Duodenal mucosa (tissue), 2 donors: Measurements from ENCODE around the gene CES1.
"Not testable (repeated sequence)": the region's sequence is repeated elsewhere in the genome, so short reads cannot be mapped to it uniquely, and the experiment has no call there.

Experiments used
- H3K27ac ChIP-seq: one replicate; pipeline ENCODE4 v1.7.0; 2013; ENCODE audit warnings: low read depth, low read length
- H3K27me3 ChIP-seq, 2 donors: one replicate each; pipeline ENCODE4 v1.7.0; 2013; ENCODE audit warnings: low read length in 2 of 2, control low read depth in 1 of 2; ENCODE audit not compliant: insufficient read depth in 2 of 2, control insufficient read depth in 1 of 2
- H3K36me3 ChIP-seq, 2 donors: one replicate each; pipeline ENCODE4 v1.7.0; 2013; ENCODE audit warnings: low read length in 2 of 2, control low read depth in 1 of 2; ENCODE audit not compliant: insufficient read depth in 2 of 2, control insufficient read depth in 1 of 2
- H3K4me1 ChIP-seq, 2 donors: one replicate each; pipeline ENCODE4 v1.7.0; 2013; ENCODE audit warnings: low read length in 2 of 2, control low read depth in 1 of 2; ENCODE audit not compliant: insufficient read depth in 2 of 2, control insufficient read depth in 1 of 2
- H3K4me3 ChIP-seq, 2 donors: one replicate each; pipeline ENCODE4 v1.7.0; 2013; ENCODE audit warnings: low read length in 2 of 2, low read depth in 1 of 2
- H3K9ac ChIP-seq, 2 donors: one replicate each; pipeline ENCODE4 v1.7.0; 2013; ENCODE audit warnings: low read length in 2 of 2, low read depth in 1 of 2
- H3K9me3 ChIP-seq, 2 donors: one replicate each; pipeline ENCODE4 v1.7.0; 2013; ENCODE audit warnings: low read length in 2 of 2, control low read depth in 1 of 2; ENCODE audit not compliant: control insufficient read depth in 1 of 2

Gene CES1

GRCh38 chr16:55832773-55833691 is at the start of gene CES1:
Gene CES1 (minus strand): TSS chr16:55833096. CDS start chr16:55833055, 41 bp downstream.
- H3K9me3 ChIP-seq, result no peaks in the 10 kb centered on the region
- no peaks in the 10 kb centered on the region for H3K36me3 ChIP-seq
- no peaks in the 10 kb centered on the region for H3K4me1 ChIP-seq
- no peak within 1 kb of the TSS for H3K9ac ChIP-seq
- no peak within 1 kb of the TSS for H3K27ac ChIP-seq
- peaks cover 0 to 4% of the 10 kb centered on the region in 2 donors for H3K27me3 ChIP-seq
- H3K4me3 ChIP-seq, result peak within 1 kb of the TSS; percentile 36 to 52

- H3K27me3 ChIP-seq, result no peaks in the 10 kb centered on the region
- H3K9ac ChIP-seq, result no peak overlapping the region
- no peaks in the 10 kb centered on the region for H3K9me3 ChIP-seq
- no peaks in the 10 kb centered on the region for H3K36me3 ChIP-seq
- H3K4me3 ChIP-seq, result no peak overlapping the region
- no peaks in the 10 kb centered on the region for H3K4me1 ChIP-seq
- no peak overlapping the region for H3K27ac ChIP-seq
These were observed 44.0 kb upstream of the CES1 start for GRCh38 chr16:55876854-55877253.

GRCh38 chr16:55875273-55875672 is 42.4 kb upstream of the CES1 start, which contains the start of gene CES5A:
Gene CES5A (minus strand): TSS chr16:55875373. CDS start chr16:55875221, 152 bp downstream.
- H3K27me3 ChIP-seq, result no peaks in the 10 kb centered on the region
- H3K9me3 ChIP-seq, result no peaks in the 10 kb centered on the region

GRCh38 chr16:55873122-55873521 is 40.2 kb upstream of the CES1 start:
- Histone ChIP-seq H3K4me1 (no peaks in the 10 kb centered on the region), H3K9ac (no peak overlapping the region), H3K27me3 (no peaks in the 10 kb centered on the region), H3K9me3 (no peaks in the 10 kb centered on the region), H3K4me3 (no peak overlapping the region), H3K36me3 (no peaks in the 10 kb centered on the region), H3K27ac (no peak overlapping the region)

More at GRCh38 chr16:55875273-55875672, 42.4 kb upstream of the CES1 start, which contains the start of gene CES5A:
- no peak within 1 kb of the TSS for H3K9ac ChIP-seq
- no peaks in the 10 kb centered on the region for H3K36me3 ChIP-seq
- H3K4me3 ChIP-seq, result no peak within 1 kb of the TSS
- H3K27ac ChIP-seq, result no peak within 1 kb of the TSS
- no peaks in the 10 kb centered on the region for H3K4me1 ChIP-seq

GRCh38 chr16:55872130-55872529 is 39.2 kb upstream of the CES1 start:
- Histone ChIP-seq H3K9me3 (no peaks in the 10 kb centered on the region), H3K27me3 (no peaks in the 10 kb centered on the region), H3K27ac (no peak overlapping the region), H3K36me3 (no peaks in the 10 kb centered on the region), H3K4me3 (no peak overlapping the region), H3K4me1 (no peaks in the 10 kb centered on the region), H3K9ac (no peak overlapping the region)

- no peak overlapping the region for H3K9ac ChIP-seq
These were observed 38.6 kb upstream of the CES1 start for GRCh38 chr16:55871411-55872038.

GRCh38 chr16:55868980-55869379 is 36.1 kb upstream of the CES1 start:
- Histone ChIP-seq H3K9me3 (no peaks in the 10 kb centered on the region), H3K4me1 (no peaks in the 10 kb centered on the region), H3K4me3 (no peak overlapping the region), H3K27me3 (no peaks in the 10 kb centered on the region), H3K36me3 (no peaks in the 10 kb centered on the region), H3K27ac (no peak overlapping the region), H3K9ac (no peak overlapping the region)

More at GRCh38 chr16:55871411-55872038, 38.6 kb upstream of the CES1 start:
- H3K27ac ChIP-seq, result no peak overlapping the region
- no peaks in the 10 kb centered on the region for H3K27me3 ChIP-seq
- no peaks in the 10 kb centered on the region for H3K4me1 ChIP-seq
- H3K9me3 ChIP-seq, result no peaks in the 10 kb centered on the region
- no peak overlapping the region for H3K4me3 ChIP-seq
- H3K36me3 ChIP-seq, result no peaks in the 10 kb centered on the region

- Histone ChIP-seq H3K27me3 (no peaks in the 10 kb centered on the region), H3K4me3 (no peak overlapping the region), H3K9me3 (no peaks in the 10 kb centered on the region), H3K27ac (no peak overlapping the region), H3K4me1 (no peaks in the 10 kb centered on the region), H3K9ac (no peak overlapping the region), H3K36me3 (no peaks in the 10 kb centered on the region)
These were observed 35.2 kb upstream of the CES1 start for GRCh38 chr16:55868137-55868536.

GRCh38 chr16:55861288-55861687 is 28.4 kb upstream of the CES1 start:
- H3K36me3 ChIP-seq, result no peaks in the 10 kb centered on the region
- no peaks in the 10 kb centered on the region for H3K9me3 ChIP-seq
- H3K9ac ChIP-seq, result no peak overlapping the region
- no peaks in the 10 kb centered on the region for H3K4me1 ChIP-seq
- H3K4me3 ChIP-seq, result no peak overlapping the region
- H3K27ac ChIP-seq, result no peak overlapping the region
- no peaks in the 10 kb centered on the region for H3K27me3 ChIP-seq

- not testable (repeated sequence) for H3K4me1 ChIP-seq, H3K9me3 ChIP-seq
These were observed 24.8 kb upstream of the CES1 start for GRCh38 chr16:55857650-55858049.

More at GRCh38 chr16:55857650-55858049, 24.8 kb upstream of the CES1 start:
- not testable (repeated sequence) for H3K27ac ChIP-seq, H3K9ac ChIP-seq, H3K27me3 ChIP-seq, H3K4me3 ChIP-seq, H3K36me3 ChIP-seq
